HG02840 (cell line): ENCODE data around the gene FAM120B.
"Not testable (repeated sequence)": the region's sequence is repeated elsewhere in the genome, so short reads cannot be mapped to it uniquely, and the experiment has no call there.

Experiments used
- ATAC-seq: cut with Tn5 transposase; IDR thresholded peaks from one replicate; pipeline ENCODE4 v1.9.1; 2021; ENCODE audit warnings: mild to moderate bottlenecking, moderate library complexity, moderate number of reproducible peaks; ENCODE audit not compliant: unreplicated experiment, low FRiP score

The FAM120B gene

DNA sequence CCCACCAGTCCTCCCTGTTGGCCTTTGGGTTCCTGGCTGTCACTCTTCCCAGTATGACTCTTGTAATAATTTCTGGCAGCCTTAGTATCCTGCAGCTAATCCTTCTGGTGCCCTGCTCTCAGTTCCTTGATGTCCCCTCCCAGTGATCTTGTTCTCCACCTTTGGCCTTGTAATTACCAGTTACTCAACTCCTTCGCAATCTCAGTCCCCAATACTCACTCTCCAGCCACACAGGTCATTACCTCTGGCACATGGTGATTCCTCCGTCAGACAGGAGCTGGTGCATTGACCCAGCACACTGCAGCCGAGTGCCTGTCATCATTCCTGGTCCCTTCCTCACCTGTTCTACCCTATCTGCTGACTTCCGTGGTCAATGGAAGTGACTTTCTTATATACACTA is 101.4 kb downstream of the FAM120B start:
- no peak for ATAC-seq

DNA sequence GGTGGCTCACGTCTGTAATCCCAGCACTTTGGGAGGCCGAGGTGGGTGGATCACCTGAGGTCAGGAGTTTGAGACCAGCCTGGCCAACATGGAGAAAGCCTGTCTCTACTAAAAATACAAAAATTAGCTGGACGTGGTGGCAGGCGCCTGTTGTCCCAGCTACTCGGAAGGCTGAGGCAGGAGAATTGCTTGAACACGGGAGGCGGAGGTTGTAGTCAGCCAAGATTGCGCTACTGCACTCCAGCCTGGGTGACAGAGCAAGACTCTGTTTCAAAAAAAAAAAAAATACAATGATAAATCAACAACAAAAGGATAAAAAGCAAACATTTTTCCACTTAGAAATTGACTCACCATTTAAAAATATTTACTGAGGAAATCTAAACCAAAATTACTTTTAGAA is 103.2 kb downstream of the FAM120B start:
- ATAC-seq: not testable (repeated sequence)

DNA sequence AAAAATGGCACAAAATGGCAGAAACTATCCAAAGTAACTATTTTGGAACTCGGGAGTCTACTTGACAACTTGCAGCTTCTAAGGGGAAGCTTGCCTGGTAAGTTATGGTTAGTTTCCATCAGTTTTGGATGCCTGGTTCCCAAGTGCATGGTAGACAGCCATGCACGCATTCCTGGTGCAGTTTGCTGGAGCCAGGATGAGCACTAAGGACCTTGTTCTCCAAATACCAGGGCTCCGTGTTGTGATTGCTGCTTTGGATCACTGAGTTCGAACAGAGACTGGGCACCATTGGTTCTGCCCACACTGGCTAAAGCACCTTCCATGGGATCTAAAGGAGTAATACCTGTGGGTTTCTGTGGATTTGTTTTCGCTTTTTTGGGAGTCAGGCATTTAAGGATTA is 103.7 kb downstream of the FAM120B start:
- ATAC-seq: no peak

DNA sequence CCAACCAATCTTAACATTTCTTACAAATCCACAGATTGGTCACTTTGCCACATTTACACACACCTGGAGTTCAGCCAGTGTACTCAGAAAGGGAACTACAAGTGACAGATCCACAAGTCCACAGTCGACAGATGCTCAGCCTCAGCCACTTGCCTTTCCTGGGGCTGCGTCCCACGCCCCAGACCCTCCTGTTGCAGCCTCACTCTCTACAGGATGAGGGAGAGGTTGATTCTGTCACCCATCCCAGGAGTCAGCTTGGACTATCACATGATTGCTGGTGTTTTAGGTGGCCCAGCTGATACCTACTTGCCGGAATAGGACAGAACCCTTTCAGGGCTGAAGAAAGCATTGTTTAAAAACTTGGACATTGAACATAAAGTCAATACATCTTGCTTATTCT is 108.8 kb downstream of the FAM120B start:
- no peak for ATAC-seq

DNA sequence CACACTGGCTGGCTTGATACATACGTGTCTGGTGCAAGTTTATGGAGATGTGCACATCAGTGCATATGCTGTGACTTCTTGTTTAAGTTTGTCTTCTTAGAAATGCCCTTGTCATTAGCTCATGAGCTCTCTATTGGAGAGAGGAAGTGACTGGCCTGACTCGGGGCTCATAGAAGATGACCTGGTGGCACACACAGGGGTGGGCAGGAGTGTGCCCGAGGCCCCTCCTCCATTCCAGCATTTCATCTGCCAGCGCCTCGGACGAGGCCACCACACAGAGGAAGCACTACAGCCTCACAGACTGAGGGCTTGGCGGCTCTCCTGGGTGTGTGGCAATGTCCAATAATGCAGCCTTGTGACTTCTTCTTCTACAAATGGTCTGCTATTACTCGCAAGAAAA is 109.7 kb downstream of the FAM120B start:
- ATAC-seq: no peak

DNA sequence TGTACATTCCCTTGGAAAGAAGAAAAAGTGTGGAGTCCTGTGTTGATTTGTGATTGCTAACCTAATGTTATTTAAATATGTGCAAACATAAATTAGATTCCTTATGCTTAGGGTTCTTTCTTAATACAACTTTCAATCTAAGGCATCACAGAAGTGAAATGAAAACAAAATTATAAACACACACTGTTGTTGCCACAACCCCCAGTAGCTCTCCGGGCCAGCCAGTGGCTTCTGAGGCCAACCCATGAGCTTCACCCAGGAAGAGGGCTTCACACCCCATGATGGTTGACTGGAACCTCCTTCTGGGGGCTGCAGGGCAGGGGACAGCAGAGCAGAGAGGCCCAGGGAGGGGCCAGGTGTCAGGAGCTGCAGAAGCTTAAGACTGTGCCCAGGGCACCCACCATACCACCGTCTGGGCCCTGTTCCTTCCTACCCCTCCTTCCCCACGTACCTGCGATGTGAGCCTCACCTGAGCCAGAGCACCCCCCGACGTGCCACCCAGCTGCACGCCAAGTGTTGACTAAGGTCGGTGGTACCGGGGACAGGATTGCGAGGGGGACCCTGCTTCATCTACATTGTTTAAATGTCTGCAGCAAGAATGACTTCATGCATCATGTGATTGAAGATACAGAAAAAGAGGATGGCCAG is 110.5 kb downstream of the FAM120B start:
- ATAC-seq: no peak

DNA sequence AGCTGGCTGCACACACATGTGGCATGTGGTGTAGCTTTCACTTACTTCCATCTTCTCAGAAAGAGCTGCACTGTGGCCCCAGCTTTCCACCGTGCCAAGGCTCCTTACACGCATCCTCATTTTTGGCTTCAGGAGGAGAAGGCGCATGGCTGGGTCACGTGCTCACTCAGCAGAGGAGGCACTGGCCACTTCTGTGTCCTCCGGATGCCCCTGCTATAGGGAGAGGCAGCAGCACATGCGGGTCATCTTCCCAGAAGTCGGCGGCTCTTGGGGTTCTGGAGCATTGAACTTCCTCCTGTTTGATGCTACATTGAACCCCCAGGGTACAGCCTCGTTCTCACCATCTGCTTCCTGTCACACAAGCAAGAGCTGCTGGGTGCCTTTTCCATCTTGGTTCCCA is 111.3 kb downstream of the FAM120B start:
- ATAC-seq: no peak

DNA sequence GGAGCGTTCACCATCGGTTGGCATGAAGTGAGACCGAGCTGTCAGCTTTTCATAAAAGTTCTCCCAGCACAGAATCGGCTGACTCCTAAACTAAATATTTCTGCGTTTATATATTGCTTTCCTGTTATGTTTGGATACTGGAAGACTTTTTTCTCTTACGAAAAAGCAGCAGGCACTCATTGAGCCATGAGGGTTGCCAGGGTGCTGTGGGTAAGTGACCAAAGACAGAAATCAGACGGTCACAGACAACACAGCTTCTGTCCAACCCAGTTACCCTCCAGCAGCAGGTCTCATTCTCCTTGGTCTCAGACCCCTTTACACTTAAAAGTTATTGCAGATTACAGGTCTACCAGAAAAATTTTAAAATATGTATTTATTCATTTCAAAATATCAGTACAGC is 113.7 kb downstream of the FAM120B start:
- ATAC-seq: no peak

DNA sequence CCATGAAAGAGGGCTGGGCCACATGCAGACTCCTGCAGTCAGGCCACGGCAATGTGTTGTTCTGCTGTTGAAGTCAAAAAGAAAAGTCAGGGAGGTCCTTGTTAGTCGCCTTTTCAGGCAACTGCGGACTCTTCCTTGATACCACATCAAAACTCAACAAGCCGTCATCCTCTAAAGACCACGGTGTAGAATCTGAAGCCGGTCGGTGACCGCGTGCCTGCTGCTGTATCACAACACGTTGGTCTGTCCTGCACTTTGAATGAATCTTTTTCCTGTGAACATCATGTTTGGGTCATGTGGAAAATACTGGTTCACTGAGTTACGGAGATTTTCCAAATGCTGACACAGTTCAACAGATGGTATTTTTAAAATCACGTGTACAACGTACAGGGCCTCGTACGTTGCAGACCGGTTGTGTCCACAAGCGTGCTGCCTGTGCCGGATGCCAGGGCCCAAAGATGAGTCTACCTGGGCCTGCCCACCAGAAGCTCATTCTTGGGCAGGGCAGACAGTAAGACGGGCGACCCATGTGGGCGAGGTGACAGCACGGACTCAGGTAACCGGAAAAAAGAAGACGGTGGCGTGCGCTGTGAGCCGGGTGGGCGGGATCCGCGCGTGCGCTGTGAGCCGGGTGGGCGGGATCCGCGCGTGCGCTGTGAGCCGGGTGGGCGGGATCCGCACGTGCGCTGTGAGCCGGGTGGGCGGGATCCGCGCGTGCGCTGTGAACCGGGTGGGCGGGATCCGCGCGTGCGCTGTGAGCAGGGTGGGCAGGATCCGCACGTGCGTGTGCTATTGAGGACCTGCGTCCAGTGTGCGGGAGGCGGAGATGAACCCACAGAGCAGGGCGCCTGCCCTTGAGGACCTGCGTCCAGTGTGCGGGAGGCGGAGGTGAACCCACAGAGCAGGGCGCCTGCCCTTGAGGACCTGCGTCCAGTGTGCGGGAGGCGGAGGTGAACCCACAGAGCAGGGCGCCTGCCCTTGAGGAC is 114.5 kb downstream of the FAM120B start:
- no peak for ATAC-seq

DNA sequence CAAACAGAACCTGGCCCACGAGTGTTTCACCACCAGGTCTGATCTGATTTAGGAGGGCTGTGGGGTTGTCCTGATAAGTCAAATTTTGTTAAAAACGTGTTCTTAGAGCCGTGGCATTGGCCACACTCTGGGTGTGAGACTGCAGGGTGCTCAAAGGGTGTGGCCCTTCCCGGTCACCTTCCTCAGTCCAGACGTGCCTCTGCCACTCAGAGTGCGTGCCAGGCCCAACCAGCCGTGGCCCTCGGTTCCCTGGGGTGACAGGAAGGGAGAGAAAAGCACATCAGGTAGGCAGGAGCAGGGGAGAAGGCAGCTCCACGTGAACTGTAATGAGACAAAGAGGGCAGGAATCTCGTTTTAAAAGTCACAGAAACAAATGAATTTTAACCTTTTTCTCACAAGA is 115.4 kb downstream of the FAM120B start:
- ATAC-seq: no peak

DNA sequence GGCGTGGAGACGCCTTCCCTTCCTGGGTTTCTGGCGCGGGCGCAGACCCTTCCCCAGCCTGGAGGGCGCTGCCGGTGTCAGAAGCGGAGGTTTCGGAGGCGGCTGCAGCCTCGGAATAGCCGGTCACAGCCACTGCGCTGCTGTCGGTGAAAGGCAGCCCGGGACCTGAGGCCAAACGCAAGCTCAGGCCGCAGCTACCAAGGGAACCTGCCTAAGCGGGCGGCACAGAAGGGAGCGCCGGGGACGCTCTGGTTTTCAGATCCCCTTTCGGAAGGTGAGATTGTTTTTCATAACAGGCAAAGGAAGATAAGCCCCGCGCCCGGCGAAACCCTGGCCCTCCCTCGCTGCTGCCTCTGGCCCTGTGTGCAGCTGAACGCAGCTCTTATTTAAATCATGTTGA is 116.5 kb downstream of the FAM120B start:
- ATAC-seq: no peak

DNA sequence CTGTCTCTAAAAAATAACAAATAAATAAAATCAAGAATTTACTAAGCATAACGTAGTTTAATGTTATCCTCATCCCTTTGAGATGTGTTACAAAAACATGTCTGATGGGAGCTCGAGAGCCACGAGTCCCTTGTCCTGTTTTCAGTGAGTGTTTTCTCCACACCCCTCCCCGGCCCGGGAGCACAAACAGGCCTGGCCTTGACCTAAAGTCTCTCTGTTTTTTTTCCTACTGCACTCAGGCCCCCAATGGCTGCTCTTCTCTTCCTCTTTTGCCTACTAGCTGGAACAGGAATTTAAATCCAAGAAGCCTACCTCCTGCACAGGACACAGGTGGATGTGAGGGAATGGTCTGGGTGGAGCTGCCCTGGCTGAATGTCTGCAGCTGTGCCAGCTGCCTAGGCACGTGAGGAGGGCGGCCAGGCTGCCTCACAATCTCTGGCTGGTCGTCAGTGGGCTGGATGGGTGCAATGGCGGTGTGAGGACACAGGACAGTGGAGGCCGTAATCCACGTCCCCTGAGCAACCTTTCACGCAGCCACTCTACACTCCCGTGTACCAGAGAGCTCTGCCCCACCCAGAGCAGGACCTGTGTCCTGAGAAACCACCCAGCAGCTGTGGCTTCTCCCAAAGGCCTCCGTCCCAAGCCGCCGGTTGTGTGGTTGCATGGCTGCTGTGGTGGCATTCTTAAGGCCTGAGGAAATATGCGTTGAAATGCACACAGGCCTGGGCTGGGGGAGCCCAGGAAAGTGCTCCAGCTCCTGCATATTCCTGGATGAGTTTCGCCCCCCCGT is 117.5 kb downstream of the FAM120B start:
- no peak for ATAC-seq

DNA sequence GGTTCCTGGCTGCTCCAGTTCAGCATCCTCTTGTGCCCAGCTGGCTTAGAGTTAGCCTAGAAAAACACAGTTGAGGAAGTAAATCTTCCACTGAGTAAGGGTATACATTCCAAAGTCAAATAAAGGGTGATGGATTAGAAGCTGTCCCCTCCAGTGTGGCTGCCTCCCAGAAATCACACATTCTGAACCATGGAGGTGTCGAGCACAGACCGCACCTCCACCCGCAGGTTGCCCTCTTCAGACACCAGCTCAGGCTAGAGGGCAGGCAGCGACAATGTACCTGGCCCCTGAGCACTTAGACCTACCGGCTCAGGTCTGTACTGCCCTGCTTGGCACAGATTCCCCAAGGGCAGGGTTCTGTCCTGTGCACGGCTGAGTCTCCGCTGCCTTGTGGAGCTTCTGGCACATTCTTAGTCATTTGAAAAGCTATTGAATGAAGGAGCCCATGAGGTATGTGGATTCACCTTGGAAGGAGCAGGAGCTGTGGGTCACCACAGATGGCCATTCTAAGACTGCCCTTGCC is 118.1 kb downstream of the FAM120B start:
- ATAC-seq: no peak

DNA sequence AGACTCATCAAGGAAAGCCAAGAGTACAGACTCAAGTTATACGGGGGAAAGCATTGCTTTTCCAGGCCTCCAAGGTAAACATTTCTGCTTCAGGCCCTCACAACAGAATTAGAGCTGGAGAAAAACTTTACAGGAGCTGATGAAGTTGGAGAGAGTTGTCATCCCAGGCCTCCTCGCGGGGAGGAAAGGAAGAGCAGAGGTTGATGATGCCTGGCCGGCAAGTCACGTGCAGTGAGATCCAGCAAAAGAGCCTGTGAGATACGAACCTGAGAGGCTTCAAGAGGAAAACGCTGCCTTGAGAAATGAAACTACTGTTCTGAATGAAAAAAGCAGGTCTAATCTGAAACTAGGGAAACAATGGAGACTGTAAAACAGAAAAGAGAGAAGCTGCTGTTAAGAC is 122.9 kb downstream of the FAM120B start:
- no peak for ATAC-seq

DNA sequence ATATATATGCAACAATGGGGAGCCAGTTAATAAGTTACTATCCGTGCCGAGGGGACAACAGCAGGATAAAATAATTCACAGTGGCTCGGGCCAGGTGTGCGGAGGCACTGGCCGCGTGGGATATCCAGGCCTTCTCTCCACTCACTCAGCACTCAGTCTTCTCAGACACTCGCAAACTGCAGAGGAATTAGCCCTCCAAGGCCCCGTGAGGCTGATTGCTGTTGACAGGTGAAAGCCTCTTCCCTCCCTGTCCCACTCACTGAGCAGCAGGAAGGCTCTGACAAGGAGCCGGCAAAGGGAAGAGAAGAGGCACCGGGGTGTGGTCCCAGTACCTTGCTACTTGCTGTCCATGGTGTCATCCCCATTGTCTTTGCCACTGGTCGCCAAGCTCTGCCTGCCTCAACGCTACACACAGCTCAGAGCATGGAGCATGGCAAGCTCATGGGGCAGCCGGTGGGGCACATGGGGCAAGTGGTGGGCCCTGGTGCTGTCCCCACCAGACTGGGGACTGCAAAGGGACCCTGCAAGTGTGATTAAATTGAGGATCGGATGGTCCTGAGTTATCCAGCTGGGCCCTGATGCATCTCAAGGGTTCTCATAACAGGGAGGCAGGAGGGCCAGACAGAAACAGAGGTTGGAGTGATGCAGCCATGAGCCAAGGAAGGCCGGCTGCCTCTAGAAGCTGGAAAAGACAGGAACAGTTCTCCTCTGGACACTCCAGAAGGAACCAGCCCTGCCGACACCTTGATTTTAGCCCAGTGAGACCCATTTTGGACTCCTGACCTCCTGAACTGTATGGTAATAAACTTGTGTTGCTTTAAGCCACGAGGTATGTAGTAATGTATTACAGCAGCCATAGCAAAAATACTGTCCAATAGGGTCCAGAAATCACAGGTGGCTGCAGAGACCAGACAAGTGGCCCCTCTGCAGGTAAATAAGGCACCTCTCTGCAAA is 126.9 kb downstream of the FAM120B start:
- ATAC-seq: no peak

DNA sequence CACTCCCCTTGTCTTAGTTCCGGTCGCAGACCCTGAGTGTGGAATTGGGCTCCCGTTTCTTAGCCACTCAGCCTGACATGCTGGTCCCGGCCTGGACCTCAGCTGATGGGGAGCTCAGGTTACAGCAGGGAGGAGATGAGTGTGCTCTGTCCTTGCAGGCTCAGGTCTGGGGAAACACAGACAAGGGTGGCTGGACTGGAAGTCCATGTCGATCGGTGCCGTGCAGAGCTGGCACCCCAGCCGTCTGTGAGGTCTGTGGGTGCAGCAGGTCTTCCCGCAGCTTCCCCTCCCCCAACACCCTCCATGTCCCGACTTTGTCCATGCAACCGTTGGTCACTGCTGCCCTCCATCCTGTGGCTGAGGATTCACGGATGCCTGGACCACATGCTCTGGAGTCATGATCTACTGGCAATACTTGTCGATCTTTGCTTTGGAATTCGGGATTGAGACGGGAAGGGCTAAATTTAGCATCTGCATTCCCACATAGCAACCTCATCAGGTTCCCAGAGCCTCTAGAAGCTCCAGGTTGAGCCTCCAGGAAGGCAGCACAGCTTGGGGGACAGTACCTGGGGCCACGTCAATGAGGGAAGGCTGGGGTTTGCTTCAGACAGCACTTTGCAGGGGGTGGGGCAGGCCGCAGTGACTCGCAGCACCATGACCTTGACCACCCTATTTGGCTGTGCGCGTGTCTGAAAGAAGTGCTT is 127.7 kb downstream of the FAM120B start:
- no peak for ATAC-seq

DNA sequence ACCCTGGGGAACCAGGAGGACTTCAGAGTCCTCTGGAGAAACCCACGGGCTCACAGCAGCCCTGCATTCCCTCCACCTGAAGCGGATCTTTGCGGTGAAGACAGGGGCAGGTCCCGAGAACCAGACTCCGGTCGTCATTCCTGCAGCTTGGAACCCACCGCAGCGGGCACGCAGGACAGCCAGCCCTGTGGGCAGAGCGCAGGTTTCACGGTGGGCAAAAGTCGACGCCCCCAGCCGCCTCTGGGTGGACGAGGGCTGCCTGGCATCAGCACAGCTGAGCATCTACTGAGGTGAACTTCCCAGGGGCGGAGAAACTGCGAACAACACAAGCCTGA is 128.2 kb downstream of the FAM120B start:
- no peak for ATAC-seq

DNA sequence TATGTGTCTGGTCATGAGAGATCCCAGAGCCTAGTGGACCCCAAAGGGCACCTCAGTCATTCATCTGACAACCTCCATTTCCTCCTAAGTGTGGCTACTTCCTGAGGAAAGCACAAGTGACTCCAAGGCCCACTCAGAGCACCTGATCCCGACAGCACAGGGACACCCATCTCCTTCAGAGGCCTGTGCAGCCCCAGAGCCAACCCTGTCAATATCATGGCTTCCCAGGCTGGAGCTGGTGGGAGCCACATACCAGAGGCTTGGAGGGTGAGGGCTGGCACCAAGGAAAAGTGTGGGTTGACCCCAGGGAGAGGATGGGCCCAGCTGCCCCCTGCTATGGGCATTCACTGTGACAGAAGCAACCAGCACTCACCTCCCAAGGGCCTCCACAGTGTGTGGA is 129.2 kb downstream of the FAM120B start:
- no peak for ATAC-seq

DNA sequence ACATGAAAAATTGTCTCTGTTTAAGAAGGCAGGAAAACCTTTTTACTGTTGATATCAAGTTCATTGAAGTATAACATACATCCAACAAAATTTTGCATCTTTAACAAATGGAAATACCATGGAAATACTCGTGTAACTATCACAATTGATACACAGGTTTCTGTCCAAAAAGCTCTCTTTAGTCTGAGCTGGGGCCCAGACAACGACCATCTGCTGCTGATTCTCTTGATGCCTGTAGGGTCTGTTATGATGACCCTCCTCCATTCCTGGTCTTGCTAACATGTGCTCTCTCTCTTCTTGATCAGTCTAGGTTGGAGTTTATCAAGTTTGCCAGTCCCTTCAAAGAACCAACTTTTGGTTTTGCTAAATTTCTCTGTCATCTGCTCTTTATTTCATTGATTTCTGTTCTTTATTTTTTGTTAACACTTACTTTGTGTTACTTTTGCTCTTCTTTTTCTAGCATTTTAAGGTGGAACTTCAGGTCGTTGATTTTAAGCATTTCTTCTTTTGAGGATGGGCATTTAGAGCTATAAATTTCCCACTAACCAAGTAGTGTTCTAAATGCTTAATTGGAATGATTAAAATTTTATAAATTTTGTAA is 129.8 kb downstream of the FAM120B start:
- no peak for ATAC-seq
